HG03139 (cell line): ENCODE measurements around the gene HAGHL.

Source experiments
- ATAC-seq: cut with Tn5 transposase; IDR thresholded peaks from one replicate; pipeline ENCODE4 v1.9.1; 2021; ENCODE audit not compliant: unreplicated experiment

HAGHL gene

GRCh38 chr16:719815-720446, 7.0 kb upstream of the HAGHL start:
- no peak for ATAC-seq

- ATAC-seq = peak; percentile 26
These were observed 6.4 kb upstream of the HAGHL start for GRCh38 chr16:720447-720989.

GRCh38 chr16:720990-721764, 5.7 kb upstream of the HAGHL start, which contains the start of gene ANTKMT:
ANTKMT (plus strand) TSS chr16:721146; CDS start chr16:721275, 129 bp downstream.
- ATAC-seq = peak; percentile 57

- ATAC-seq = no peak
These were observed 5.0 kb upstream of the HAGHL start for GRCh38 chr16:721765-722540.

- no peak for ATAC-seq
These were observed 3.9 kb upstream of the HAGHL start for GRCh38 chr16:722835-723633.

- ATAC-seq = no peak
These were observed 3.2 kb upstream of the HAGHL start for GRCh38 chr16:723695-724094.

GRCh38 chr16:724188-725040, 2.5 kb upstream of the HAGHL start:
- no peak for ATAC-seq

- no peak for ATAC-seq
These were observed 1.9 kb upstream of the HAGHL start for GRCh38 chr16:725041-725376.

GRCh38 chr16:725463-726187, 1.3 kb upstream of the HAGHL start:
- no peak for ATAC-seq

- ATAC-seq = no peak
These were observed 793 bp upstream of the HAGHL start for GRCh38 chr16:726188-726437.

- ATAC-seq = no peak
These were observed 528 bp downstream of the HAGHL start for GRCh38 chr16:727291-727977.

- ATAC-seq = no peak
These were observed 1.4 kb downstream of the HAGHL start for GRCh38 chr16:728131-728889.

- ATAC-seq = no peak
These were observed 2.2 kb downstream of the HAGHL start for GRCh38 chr16:728890-729744.

GRCh38 chr16:729768-730665, 3.1 kb downstream of the HAGHL start:
- ATAC-seq = no peak

- ATAC-seq = no peak
These were observed 4.0 kb downstream of the HAGHL start for GRCh38 chr16:730666-731509.
